Amygdala (tissue), 56 donors: Measurements from ENCODE around the gene INTS11.

Experiments
- DNase-seq, 56 donors: peaks; one replicate each; lab custom pipeline; 2025; lab: John Stamatoyannopoulos, UW

INTS11 gene

GRCh38 chr1:1332031-1332755 is 7.7 kb upstream of the INTS11 start:
- no peak for DNase-seq

- DNase-seq, result no peak
These were observed 6.9 kb upstream of the INTS11 start, which contains the start of gene TAS1R3 for GRCh38 chr1:1331068-1331965. Gene TAS1R3, plus strand, starts transcription at chr1:1331280. Its CDS starts 66 bp downstream, at chr1:1331346.

GRCh38 chr1:1330366-1331067 is 6.1 kb upstream of the INTS11 start:
- no peak for DNase-seq

GRCh38 chr1:1329304-1330210 is 5.1 kb upstream of the INTS11 start:
- no peak for DNase-seq

- DNase-seq, result no peak
These were observed 3.8 kb upstream of the INTS11 start for GRCh38 chr1:1328254-1328653.

- no peak for DNase-seq
These were observed 2.8 kb upstream of the INTS11 start for GRCh38 chr1:1327291-1327690.

GRCh38 chr1:1326075-1326605 is 1.7 kb upstream of the INTS11 start:
- DNase-seq, result no peak

GRCh38 chr1:1325288-1326074 is 1.0 kb upstream of the INTS11 start:
- no peak for DNase-seq

- no peak for DNase-seq
These were observed 356 bp downstream of the INTS11 start for GRCh38 chr1:1324084-1324523.

- DNase-seq, result no peak
These were observed 1.5 kb downstream of the INTS11 start for GRCh38 chr1:1322952-1323351.

- no peak for DNase-seq
These were observed 2.0 kb downstream of the INTS11 start for GRCh38 chr1:1322418-1322817.

GRCh38 chr1:1321477-1321876 is 3.0 kb downstream of the INTS11 start:
- no peak for DNase-seq

GRCh38 chr1:1320666-1321448 is 3.6 kb downstream of the INTS11 start:
- no peak for DNase-seq

GRCh38 chr1:1319646-1319941 is 4.9 kb downstream of the INTS11 start:
- DNase-seq, result no peak

- DNase-seq, result no peak
These were observed 5.4 kb downstream of the INTS11 start for GRCh38 chr1:1318777-1319645.

- peak in 17 of 56 donors; percentile 15 to 66 (median 34) for DNase-seq
These were observed 6.3 kb downstream of the INTS11 start for GRCh38 chr1:1318131-1318652.

GRCh38 chr1:1317420-1317819 is 7.0 kb downstream of the INTS11 start:
- no peak for DNase-seq
